Gastroesophageal sphincter (tissue), 3 donors: ENCODE measurements around the gene RBM6.

ENCODE experiments used
- EP300 ChIP-seq: sonication (generic); formaldehyde crosslinking; IDR thresholded peaks from one replicate; pipeline ENCODE4 v1.6.1; 2017; ENCODE audit warnings: antibody characterized with exemption, mild to moderate bottlenecking
- POLR2A ChIP-seq, 2 donors: fragments of 450-650 bp; IDR thresholded peaks; one replicate each; pipeline ENCODE4 v1.6.1; 2017; ENCODE audit warnings: antibody characterized with exemption in 2 of 2, mild to moderate bottlenecking in 2 of 2, moderate library complexity in 1 of 2
- POLR2AphosphoS5 ChIP-seq: sonication (generic); formaldehyde crosslinking; IDR thresholded peaks from one replicate; pipeline ENCODE4 v1.6.1; 2017; ENCODE audit warnings: antibody characterized with exemption
- TF ChIP-seq, protein P1 (sequence below), 4 experiments: fragments of 200-600 bp in 2 of 4; fragments of 450-650 bp in 2 of 4; sonication (generic) in 1 of 4; IDR thresholded peaks; one replicate each; pipeline ENCODE4 v1.5.1; 2017 to 2019; ENCODE audit warnings: antibody characterized with exemption in 4 of 4, mild to moderate bottlenecking in 2 of 4, moderate library complexity in 2 of 4

DNA sequence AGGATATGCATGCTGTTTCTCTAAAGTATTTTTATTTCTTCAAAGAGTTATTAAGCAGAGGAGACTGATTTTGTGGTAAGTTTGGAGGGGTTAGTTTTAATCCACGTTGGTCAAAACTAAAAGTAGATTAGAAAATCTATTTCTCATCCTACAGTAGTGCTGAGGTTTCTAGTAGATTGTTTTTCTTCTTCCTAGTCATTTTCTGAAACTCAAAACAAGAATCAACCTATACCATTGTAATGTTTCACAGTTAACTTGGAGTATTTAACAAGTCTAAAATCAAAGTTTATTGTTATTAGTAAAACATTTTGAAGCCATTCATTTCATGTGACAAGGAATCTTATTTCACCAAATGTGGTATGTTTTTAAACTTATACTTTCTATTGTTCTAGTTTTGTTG is 57.9 kb downstream of the RBM6 start:
- no peak for TF ChIP-seq POLR2AphosphoS5
- TF ChIP-seq POLR2A (IDR thresholded peaks at IDR 0.05): no peak
- TF ChIP-seq, protein P1, sequence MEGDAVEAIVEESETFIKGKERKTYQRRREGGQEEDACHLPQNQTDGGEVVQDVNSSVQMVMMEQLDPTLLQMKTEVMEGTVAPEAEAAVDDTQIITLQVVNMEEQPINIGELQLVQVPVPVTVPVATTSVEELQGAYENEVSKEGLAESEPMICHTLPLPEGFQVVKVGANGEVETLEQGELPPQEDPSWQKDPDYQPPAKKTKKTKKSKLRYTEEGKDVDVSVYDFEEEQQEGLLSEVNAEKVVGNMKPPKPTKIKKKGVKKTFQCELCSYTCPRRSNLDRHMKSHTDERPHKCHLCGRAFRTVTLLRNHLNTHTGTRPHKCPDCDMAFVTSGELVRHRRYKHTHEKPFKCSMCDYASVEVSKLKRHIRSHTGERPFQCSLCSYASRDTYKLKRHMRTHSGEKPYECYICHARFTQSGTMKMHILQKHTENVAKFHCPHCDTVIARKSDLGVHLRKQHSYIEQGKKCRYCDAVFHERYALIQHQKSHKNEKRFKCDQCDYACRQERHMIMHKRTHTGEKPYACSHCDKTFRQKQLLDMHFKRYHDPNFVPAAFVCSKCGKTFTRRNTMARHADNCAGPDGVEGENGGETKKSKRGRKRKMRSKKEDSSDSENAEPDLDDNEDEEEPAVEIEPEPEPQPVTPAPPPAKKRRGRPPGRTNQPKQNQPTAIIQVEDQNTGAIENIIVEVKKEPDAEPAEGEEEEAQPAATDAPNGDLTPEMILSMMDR (IDR thresholded peaks at IDR 0.05): no peak
- no peak for TF ChIP-seq EP300
